Thoracic aorta (tissue), 2 donors: ENCODE data around the gene ACIN1. TPM values are rescaled to one million over a fixed set of nuclear protein-coding genes. Genes with fewer than 3 reads are reported as not detected.

Source experiments
- ATAC-seq: fragments of 150-250 bp; one replicate; pipeline ENCODE4 v1.8.0; 2017; ENCODE audit warnings: low read depth; ENCODE audit not compliant: insufficient number of reproducible peaks, low FRiP score
- DNase-seq: peaks from one replicate; pipeline ENCODE4 v3.0.0-alpha.2; 2020; ENCODE audit warnings: low spot score
- H3K27ac ChIP-seq, 2 donors: fragments of 200-600 bp; sonication (generic); 1 replicate in 1 of 2; 2 replicates in 1 of 2; pipeline ENCODE4 v1.5.1; 2016; ENCODE audit warnings: mild to moderate bottlenecking in 2 of 2, moderate library complexity in 2 of 2
- H3K27me3 ChIP-seq: fragments of 200-600 bp; sonication (generic); replicated peaks from 2 replicates; pipeline ENCODE4 v1.6.0; 2016; ENCODE audit warnings: mild to moderate bottlenecking; ENCODE audit not compliant: insufficient read depth
- H3K36me3 ChIP-seq: fragments of 200-600 bp; sonication (generic); one replicate; pipeline ENCODE4 v1.5.1; 2016
- H3K4me1 ChIP-seq, 2 donors: fragments of 200-600 bp; sonication (generic); 1 replicate in 1 of 2; 2 replicates in 1 of 2; pipeline versions ENCODE4 v1.5.1 to v1.6.0; 2016; ENCODE audit warnings: low read depth in 2 of 2, mild to moderate bottlenecking in 1 of 2; ENCODE audit not compliant: control insufficient read depth in 1 of 2
- H3K4me3 ChIP-seq: fragments of 200-600 bp; sonication (generic); 2 replicates; pipeline ENCODE4 v1.5.1; 2016; ENCODE audit warnings: mild to moderate bottlenecking
- H3K9me3 ChIP-seq: fragments of 200-600 bp; sonication (generic); 2 replicates; pipeline ENCODE4 v1.5.1; 2016
- total RNA-seq, 2 donors: library from RNA; depleted of rRNA; stranded (reverse); fragments of >200 nt; gene quantifications; one replicate each; pipeline versions ENCODE4 v1.1.0 to v1.2.3, GENCODE V29; 2016
- TF ChIP-seq, protein P1 (sequence below): fragments of 200-600 bp; sonication (generic); IDR thresholded peaks from one replicate; pipeline ENCODE4 v1.5.1; 2019; ENCODE audit warnings: antibody characterized with exemption

The ACIN1 gene
- total RNA-seq, 2 donors from 2014 or later: 117 to 154 TPM

DNA sequence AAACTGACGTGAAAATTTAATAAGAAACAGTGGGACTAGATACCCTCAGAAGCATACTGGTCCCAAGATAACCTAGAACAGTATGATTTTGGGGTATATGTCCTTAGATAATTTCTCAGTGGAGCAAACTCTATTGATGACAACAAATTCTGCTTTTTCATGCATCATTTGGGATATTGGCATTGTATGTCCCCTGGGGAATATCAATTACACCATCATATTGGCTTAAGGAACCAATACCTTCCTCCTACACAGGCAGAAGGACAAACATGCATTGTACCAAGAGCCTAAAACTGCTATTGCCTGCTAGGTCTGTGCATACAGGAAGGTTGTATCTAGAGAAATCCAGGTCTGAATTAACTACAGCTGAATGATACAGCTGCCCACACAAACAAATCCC lies 20.0 kb downstream of the ACIN1 start:
- DNase-seq (no peak), ATAC-seq (no peak)
- Histone ChIP-seq H3K9me3 (no peaks in the 10 kb centered on the region), H3K27me3 (no peaks in the 10 kb centered on the region), H3K4me1 (peaks cover 20 to 42% of the 10 kb centered on the region in 2 donors), H3K36me3 (peaks cover 51% of the 10 kb centered on the region), H3K27ac (no peak overlapping the region), H3K4me3 (no peak overlapping the region)
- TF ChIP-seq, protein P1, sequence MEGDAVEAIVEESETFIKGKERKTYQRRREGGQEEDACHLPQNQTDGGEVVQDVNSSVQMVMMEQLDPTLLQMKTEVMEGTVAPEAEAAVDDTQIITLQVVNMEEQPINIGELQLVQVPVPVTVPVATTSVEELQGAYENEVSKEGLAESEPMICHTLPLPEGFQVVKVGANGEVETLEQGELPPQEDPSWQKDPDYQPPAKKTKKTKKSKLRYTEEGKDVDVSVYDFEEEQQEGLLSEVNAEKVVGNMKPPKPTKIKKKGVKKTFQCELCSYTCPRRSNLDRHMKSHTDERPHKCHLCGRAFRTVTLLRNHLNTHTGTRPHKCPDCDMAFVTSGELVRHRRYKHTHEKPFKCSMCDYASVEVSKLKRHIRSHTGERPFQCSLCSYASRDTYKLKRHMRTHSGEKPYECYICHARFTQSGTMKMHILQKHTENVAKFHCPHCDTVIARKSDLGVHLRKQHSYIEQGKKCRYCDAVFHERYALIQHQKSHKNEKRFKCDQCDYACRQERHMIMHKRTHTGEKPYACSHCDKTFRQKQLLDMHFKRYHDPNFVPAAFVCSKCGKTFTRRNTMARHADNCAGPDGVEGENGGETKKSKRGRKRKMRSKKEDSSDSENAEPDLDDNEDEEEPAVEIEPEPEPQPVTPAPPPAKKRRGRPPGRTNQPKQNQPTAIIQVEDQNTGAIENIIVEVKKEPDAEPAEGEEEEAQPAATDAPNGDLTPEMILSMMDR: no peak

DNA sequence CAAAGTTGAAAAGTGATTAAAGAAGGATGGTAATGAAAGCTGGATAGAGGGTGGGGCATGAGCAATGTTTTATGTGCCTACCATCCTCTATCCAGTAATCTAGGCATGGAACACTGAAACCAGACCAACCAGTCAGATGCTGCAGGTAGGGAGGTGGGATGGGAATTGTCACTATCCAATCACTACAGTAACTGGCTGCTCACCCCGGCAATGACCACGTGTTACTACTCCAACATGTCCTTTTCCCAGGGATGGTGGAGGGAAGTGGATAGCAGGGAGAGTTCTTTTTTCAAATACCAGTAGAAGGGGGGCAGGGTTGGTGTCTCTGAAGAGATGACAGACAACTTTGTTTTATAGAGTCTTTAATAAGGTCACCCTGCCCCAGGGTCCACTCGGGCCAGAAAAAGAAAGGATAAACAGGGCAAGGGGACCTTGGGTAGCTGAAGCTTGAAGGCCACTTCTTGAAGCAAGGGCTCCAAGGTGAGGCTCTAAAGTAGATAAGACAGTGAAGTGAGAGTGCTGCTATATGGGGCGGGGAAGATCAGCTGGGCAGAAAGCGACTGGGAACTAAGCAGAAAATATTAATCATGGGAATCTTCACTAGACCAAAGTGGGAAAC lies 22.9 kb downstream of the ACIN1 start:
- peak overlapping the region; percentile 90 for H3K4me3 ChIP-seq
- peaks cover 16 to 31% of the 10 kb centered on the region in 2 donors for H3K4me1 ChIP-seq
- H3K36me3 ChIP-seq: peaks cover 47% of the 10 kb centered on the region
- no peaks in the 10 kb centered on the region for H3K27me3 ChIP-seq
- no peaks in the 10 kb centered on the region for H3K9me3 ChIP-seq
- H3K27ac ChIP-seq: peak overlapping the region; percentile 4 to 78
- TF ChIP-seq, protein P1: no peak
- ATAC-seq (no peak), DNase-seq (no peak)

DNA sequence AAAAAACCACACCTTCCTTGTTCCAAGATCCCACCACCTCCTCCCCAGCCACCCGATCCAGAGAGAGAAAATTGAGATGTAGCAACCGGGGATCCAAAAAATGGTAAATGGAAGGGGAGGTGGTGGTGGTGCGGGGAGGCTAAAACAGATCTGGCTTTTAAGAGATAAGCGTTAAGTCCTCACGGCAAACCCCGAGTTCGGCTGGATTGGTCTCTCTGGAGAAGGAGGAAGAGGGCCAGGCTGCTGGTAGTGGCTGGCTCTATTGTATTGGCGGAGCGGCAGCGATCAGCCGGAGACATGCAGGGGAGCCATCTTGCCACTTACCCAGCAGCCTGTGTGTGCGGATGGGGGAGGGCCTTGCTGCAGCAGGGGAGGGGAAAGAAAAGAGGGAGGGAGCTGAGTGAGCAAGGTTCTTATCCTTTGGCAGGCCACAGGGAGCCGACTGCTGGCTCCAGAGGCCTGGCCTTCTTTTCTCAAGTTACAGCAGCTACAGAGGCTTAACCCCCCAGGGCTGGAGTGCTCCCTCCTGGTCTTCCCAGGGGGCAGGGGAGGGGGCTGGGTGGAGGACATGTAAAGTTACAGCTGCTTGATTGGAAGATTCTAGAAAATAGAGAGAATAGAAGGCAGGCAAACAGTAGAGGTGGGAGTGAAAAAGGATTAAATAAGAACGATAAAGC lies 23.6 kb downstream of the ACIN1 start:
- H3K27ac ChIP-seq: peak overlapping the region; percentile 4 to 78
- peak; percentile 36 for ATAC-seq
- peak; percentile 56 for DNase-seq
- peak overlapping the region; percentile 90 for H3K4me3 ChIP-seq
- peaks cover 16 to 30% of the 10 kb centered on the region in 2 donors for H3K4me1 ChIP-seq
- H3K27me3 ChIP-seq: no peaks in the 10 kb centered on the region
- no peaks in the 10 kb centered on the region for H3K9me3 ChIP-seq
- peaks cover 47% of the 10 kb centered on the region for H3K36me3 ChIP-seq
- TF ChIP-seq, protein P1: no peak

DNA sequence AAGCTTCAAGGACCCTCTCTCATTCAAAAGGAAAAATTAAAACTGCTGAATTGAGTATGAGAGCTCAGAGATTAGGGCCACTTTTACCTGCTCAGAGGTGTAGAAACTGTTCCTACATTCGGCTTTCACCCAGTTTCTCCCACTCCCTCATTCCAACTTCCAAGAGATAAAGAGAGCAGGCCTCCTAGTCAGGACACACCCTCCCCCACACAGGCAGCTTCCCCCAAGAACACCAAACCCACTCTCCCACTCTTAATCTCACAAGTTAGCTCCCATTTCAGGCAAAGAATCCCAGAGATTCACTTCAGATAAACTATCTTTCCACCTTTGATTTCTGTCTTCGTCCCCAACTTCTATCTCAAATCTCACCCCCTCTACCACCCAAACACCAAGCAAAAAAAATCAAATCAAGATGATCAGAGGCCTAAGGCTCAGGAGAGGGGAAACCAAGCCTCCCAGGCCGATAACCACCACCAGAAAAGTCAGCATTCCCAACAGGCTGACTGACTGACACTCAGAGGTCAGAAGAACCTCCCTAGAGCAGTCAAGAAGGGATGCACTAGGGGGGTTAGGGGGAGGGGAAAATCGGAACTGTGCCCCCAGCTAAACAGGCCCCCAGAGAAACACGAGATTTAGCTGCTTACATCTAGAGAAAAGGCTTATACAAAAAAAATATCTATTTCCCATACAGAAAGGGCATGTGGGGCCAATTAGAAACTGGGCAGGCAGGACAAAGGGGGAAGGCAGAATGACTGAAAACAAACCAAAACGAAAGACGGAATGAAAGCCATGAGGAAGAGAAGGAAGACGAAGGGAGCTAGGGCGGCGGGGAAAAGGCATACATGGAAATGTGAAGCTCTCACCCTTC lies 24.4 kb downstream of the ACIN1 start:
- Histone ChIP-seq H3K27ac (peak overlapping the region; percentile 4 to 78), H3K9me3 (no peaks in the 10 kb centered on the region), H3K4me1 (peaks cover 16 to 30% of the 10 kb centered on the region in 2 donors), H3K36me3 (peaks cover 45% of the 10 kb centered on the region), H3K27me3 (no peaks in the 10 kb centered on the region), H3K4me3 (peak overlapping the region; percentile 90)
- TF ChIP-seq, protein P1: no peak
- ATAC-seq (no peak), DNase-seq (no peak)

DNA sequence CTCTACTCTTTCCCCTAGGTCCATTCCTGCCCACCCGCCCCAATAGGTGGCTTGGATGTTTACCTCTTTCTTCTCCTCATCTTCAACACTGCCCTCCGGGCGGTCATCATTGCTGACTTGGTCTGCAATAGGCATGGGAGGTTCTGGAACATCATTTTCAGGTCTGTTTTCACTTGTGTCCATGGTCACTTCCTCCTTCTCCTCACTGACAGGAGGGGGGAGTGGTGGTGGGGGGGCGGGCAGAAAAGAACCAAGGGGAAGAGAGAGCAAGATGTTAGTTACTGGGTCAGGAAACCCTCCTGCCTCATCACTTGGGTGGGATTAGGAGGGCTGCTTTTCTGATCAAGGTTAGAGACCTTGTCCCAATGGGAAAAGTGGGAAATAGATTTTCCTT lies 25.5 kb downstream of the ACIN1 start:
- TF ChIP-seq, protein P1: no peak
- no peaks in the 10 kb centered on the region for H3K27me3 ChIP-seq
- DNase-seq (no peak), ATAC-seq (no peak)
- peaks cover 16 to 30% of the 10 kb centered on the region in 2 donors for H3K4me1 ChIP-seq
- no peak overlapping the region for H3K27ac ChIP-seq
- H3K36me3 ChIP-seq: peaks cover 51% of the 10 kb centered on the region
- H3K9me3 ChIP-seq: no peaks in the 10 kb centered on the region
- no peak overlapping the region for H3K4me3 ChIP-seq
